Frontal cortex (tissue), 4 donors: ENCODE results near the gene DONSON. TPM values are rescaled to one million over a fixed set of nuclear protein-coding genes. Genes with fewer than 3 reads are reported as not detected.
"Not testable (repeated sequence)": the region's sequence is repeated elsewhere in the genome, so short reads cannot be mapped to it uniquely, and the experiment has no call there.

Source experiments
- DNase-seq, 2 donors: peaks; one replicate each; pipeline ENCODE4 v3.0.0; 2012; ENCODE audit warnings: low spot score in 2 of 2
- FAIRE-seq: peaks from 2 replicates; lab custom pipeline; 2012; peaks lifted over from hg19 to GRCh38; lab: Jason Lieb, UNC
- total RNA-seq: library from RNA; depleted of rRNA; stranded (reverse); fragments of >200 nt; gene quantifications from one replicate; pipeline ENCODE4 v1.2.3, GENCODE V29; 2014
- donor health status: control.
- donor health status: control.
- donor health status: control.

The DONSON gene
- total RNA-seq, result 24.5 TPM

- DNase-seq (peak; percentile 95), FAIRE-seq (no peak)
Observed at GRCh38 chr21:33588485-33589335, at the start of gene DONSON. TSS of gene DONSON (minus strand) at chr21:33588684. CDS start at chr21:33588641, 43 bp downstream.

- FAIRE-seq, result no peak
- no peak for DNase-seq
Observed at GRCh38 chr21:33634254-33634653, 45.8 kb upstream of the DONSON start.

GRCh38 chr21:33626151-33626550 is 37.7 kb upstream of the DONSON start:
- DNase-seq, FAIRE-seq: not testable (repeated sequence)

GRCh38 chr21:33622253-33622652 is 33.8 kb upstream of the DONSON start:
- DNase-seq (no peak), FAIRE-seq (no peak)

GRCh38 chr21:33619726-33620125 is 31.2 kb upstream of the DONSON start:
- DNase-seq, result no peak
- no peak for FAIRE-seq

- no peak for FAIRE-seq
- DNase-seq, result no peak
Observed at GRCh38 chr21:33618407-33618806, 29.9 kb upstream of the DONSON start.

- FAIRE-seq, DNase-seq: not testable (repeated sequence)
Observed at GRCh38 chr21:33617565-33617964, 29.1 kb upstream of the DONSON start.

GRCh38 chr21:33611006-33611744 is 22.7 kb upstream of the DONSON start:
- DNase-seq (no peak), FAIRE-seq (no peak)

GRCh38 chr21:33608559-33608958 is 20.1 kb upstream of the DONSON start:
- DNase-seq, result no peak
- no peak for FAIRE-seq

GRCh38 chr21:33598051-33598450 is 9.6 kb upstream of the DONSON start:
- FAIRE-seq (no peak), DNase-seq (no peak)

GRCh38 chr21:33587792-33588484 is 546 bp downstream of the DONSON start:
- FAIRE-seq, result no peak

GRCh38 chr21:33586927-33587326 is 1.6 kb downstream of the DONSON start:
- FAIRE-seq (no peak), DNase-seq (no peak)

More at GRCh38 chr21:33587792-33588484, 546 bp downstream of the DONSON start:
- DNase-seq, result peak; percentile 28 to 33

- FAIRE-seq, result no peak
- no peak for DNase-seq
Observed at GRCh38 chr21:33584455-33584854, 4.0 kb downstream of the DONSON start.

GRCh38 chr21:33578959-33579542 is 9.4 kb downstream of the DONSON start:
- FAIRE-seq (no peak), DNase-seq (no peak)

GRCh38 chr21:33578214-33578613 is 10.3 kb downstream of the DONSON start:
- FAIRE-seq, result no peak
- no peak for DNase-seq

- FAIRE-seq, DNase-seq: not testable (repeated sequence)
Observed at GRCh38 chr21:33576741-33577141, 11.7 kb downstream of the DONSON start.

- no peak for FAIRE-seq
- no peak for DNase-seq
Observed at GRCh38 chr21:33572350-33572749, 16.1 kb downstream of the DONSON start.

- DNase-seq (no peak), FAIRE-seq (no peak)
Observed at GRCh38 chr21:33569991-33570390, 18.5 kb downstream of the DONSON start.

GRCh38 chr21:33568448-33568847 is 20.0 kb downstream of the DONSON start:
- no peak for FAIRE-seq
- no peak for DNase-seq

GRCh38 chr21:33567914-33568313 is 20.6 kb downstream of the DONSON start:
- DNase-seq (no peak), FAIRE-seq (no peak)
